ENCODE data around the gene CLC.
"Not testable (repeated sequence)": the region's sequence is repeated elsewhere in the genome, so short reads cannot be mapped to it uniquely, and the experiment has no call there.

DNA sequence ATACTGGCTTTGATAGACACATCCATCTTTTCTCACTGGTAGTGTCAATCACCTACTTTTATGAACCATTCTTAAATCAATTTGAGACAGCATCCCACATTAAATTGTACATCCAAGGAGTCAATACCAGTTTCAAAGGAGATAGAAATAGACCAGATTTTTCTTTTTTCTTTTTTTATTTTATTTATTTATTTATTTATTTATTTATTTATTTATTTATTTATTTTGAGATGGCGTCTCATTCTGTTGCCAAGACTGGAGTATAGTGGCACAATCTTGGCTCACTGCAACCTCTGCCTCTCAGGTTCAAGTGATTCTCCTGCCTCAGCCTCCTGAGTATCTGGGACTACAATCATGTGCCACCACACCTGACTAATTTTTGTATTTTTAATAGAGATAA, 24.0 kb upstream of the CLC start:
- TF ChIP-seq, protein P1, sequence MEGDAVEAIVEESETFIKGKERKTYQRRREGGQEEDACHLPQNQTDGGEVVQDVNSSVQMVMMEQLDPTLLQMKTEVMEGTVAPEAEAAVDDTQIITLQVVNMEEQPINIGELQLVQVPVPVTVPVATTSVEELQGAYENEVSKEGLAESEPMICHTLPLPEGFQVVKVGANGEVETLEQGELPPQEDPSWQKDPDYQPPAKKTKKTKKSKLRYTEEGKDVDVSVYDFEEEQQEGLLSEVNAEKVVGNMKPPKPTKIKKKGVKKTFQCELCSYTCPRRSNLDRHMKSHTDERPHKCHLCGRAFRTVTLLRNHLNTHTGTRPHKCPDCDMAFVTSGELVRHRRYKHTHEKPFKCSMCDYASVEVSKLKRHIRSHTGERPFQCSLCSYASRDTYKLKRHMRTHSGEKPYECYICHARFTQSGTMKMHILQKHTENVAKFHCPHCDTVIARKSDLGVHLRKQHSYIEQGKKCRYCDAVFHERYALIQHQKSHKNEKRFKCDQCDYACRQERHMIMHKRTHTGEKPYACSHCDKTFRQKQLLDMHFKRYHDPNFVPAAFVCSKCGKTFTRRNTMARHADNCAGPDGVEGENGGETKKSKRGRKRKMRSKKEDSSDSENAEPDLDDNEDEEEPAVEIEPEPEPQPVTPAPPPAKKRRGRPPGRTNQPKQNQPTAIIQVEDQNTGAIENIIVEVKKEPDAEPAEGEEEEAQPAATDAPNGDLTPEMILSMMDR (IDR thresholded peaks at IDR 0.05), result not testable (repeated sequence)
- not testable (repeated sequence) for TF ChIP-seq POLR2AphosphoS5, EP300, POLR2A (IDR thresholded peaks at IDR 0.05)
